Measurements from ENCODE around the gene FRMD1.
"Not testable (repeated sequence)": the region's sequence is repeated elsewhere in the genome, so short reads cannot be mapped to it uniquely, and the experiment has no call there.

The FRMD1 gene

GRCh38 chr6:168093634-168094033 lies 14.6 kb upstream of the FRMD1 start:
- DNase-seq: no peak

GRCh38 chr6:168093071-168093505 lies 14.1 kb upstream of the FRMD1 start:
- peak; percentile 30 for DNase-seq

- no peak for DNase-seq
Measured at GRCh38 chr6:168092541-168092940, 13.5 kb upstream of the FRMD1 start.

- DNase-seq: no peak
Measured at GRCh38 chr6:168091381-168092264, 12.6 kb upstream of the FRMD1 start.

GRCh38 chr6:168090706-168091105 lies 11.7 kb upstream of the FRMD1 start:
- DNase-seq: no peak

- no peak for DNase-seq
Measured at GRCh38 chr6:168090064-168090690, 11.2 kb upstream of the FRMD1 start.

GRCh38 chr6:168089186-168090063 lies 10.4 kb upstream of the FRMD1 start:
- peak; percentile 79 for DNase-seq

GRCh38 chr6:168088161-168089053 lies 9.4 kb upstream of the FRMD1 start:
- no peak for DNase-seq

- DNase-seq: no peak
Measured at GRCh38 chr6:168087436-168088160, 8.6 kb upstream of the FRMD1 start.

- no peak for DNase-seq
Measured at GRCh38 chr6:168086616-168087015, 7.6 kb upstream of the FRMD1 start.

- no peak for DNase-seq
Measured at GRCh38 chr6:168086066-168086465, 7.1 kb upstream of the FRMD1 start.

- DNase-seq: no peak
Measured at GRCh38 chr6:168084465-168085160, 5.6 kb upstream of the FRMD1 start.

GRCh38 chr6:168083514-168083885 lies 4.5 kb upstream of the FRMD1 start:
- DNase-seq: peak; percentile 13

- DNase-seq: no peak
Measured at GRCh38 chr6:168082860-168083513, 4.0 kb upstream of the FRMD1 start.

GRCh38 chr6:168081858-168082546 lies 3.0 kb upstream of the FRMD1 start:
- no peak for DNase-seq

GRCh38 chr6:168080393-168081077 lies 1.5 kb upstream of the FRMD1 start:
- no peak for DNase-seq

GRCh38 chr6:168078175-168078942 lies 653 bp downstream of the FRMD1 start:
- no peak for DNase-seq

- not testable (repeated sequence) for DNase-seq
Measured at GRCh38 chr6:168077401-168077800, 1.6 kb downstream of the FRMD1 start.

Measured in NCI-H748 treated with DMSO at 0.1 percent for 48 hours (cell line).